GM12872 (cell line): ENCODE results near the gene ARHGEF25.
A peak's percentile ranks its signal among the peaks of the same experiment; 100 is the strongest.

Experiments
- TF ChIP-seq, protein P1 (sequence below): IDR thresholded peaks from 3 replicates; pipeline ENCODE4 v1.5.1; 2011; ENCODE audit warnings: low read depth, mild to moderate bottlenecking, low read length, moderate library complexity; ENCODE audit not compliant: insufficient read depth

Gene ARHGEF25

DNA sequence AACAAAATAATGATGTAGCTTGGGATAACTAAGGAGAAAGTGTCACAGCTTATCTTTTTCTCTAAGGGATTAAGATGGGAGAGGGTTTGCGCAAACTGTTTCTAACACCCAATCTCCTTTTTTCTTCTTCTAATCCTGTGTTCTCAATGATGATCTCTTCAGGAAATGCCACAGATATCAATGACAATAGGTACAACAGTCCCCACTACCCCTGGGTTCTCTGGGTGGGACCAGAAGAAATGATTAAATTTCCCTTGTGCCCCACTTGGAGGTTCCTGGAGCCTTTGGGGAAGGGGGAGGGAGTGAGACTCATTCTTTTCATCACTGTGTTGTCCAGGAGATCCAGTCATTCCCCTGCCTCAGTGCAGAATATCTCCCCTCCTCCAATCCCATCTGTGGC is 28.8 kb upstream of the ARHGEF25 start:
- TF ChIP-seq, protein P1, sequence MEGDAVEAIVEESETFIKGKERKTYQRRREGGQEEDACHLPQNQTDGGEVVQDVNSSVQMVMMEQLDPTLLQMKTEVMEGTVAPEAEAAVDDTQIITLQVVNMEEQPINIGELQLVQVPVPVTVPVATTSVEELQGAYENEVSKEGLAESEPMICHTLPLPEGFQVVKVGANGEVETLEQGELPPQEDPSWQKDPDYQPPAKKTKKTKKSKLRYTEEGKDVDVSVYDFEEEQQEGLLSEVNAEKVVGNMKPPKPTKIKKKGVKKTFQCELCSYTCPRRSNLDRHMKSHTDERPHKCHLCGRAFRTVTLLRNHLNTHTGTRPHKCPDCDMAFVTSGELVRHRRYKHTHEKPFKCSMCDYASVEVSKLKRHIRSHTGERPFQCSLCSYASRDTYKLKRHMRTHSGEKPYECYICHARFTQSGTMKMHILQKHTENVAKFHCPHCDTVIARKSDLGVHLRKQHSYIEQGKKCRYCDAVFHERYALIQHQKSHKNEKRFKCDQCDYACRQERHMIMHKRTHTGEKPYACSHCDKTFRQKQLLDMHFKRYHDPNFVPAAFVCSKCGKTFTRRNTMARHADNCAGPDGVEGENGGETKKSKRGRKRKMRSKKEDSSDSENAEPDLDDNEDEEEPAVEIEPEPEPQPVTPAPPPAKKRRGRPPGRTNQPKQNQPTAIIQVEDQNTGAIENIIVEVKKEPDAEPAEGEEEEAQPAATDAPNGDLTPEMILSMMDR, result no peak

DNA sequence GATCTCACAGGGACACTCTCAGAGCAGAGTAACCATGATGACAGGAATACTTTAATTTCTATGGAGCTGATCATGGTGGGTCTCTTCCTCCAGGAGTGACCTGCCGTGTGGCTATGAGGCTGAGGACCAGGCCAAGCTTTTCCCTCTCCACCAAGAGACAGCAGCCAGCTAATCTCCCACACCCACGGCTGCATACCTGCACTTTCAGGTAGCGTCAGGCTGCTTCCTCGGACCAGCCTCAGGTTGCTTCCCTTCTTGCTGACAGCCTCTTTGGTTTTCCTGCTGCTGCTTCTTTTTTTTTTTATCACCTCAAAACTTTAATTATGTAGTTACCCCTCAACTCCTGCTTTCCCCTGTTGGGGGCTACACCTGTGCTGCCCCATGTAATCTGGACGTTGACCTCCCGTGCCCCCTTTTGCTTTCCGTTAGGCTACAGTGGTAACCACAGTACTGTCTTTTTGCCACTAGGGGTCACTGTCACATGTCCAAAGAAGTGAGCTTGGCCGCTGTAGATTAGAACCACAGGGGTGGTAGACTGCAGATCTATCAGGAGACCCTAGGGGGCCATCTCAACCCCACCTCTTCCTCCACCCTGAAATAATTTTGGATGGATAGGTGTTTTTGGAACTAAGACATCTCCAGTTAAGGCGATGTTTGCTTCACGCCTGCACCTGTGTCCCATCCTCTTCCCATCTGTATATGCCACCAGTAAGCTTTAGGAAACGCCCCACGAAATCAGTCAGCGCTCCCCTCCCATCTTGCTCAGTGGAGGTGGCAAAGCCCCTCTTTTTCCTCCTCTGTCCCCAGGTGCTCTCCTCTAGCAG is 28.0 kb upstream of the ARHGEF25 start:
- TF ChIP-seq, protein P1, result peak; percentile 90

DNA sequence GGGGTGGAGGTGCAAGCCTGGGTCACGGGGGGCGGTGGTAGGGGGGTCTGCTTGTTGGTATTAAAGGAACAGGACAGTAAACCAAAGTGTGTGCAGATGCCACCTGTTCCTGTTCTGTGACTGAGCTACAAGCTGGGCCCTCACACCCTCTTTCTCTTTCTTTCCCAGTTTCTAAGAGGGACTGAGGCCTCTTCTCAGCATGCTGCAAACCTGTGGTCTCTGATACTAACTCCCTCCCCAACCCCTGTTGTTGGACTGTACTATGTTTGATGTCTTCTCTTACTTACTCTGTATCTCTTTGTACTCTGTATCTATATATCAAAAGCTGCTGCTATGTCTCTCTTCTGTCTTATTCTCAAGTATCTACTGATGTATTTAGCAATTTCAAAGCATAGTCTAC is 27.2 kb upstream of the ARHGEF25 start:
- TF ChIP-seq, protein P1, result no peak

- TF ChIP-seq, protein P1, result no peak
Observed at GRCh38 chr12:57584690-57585089, 26.5 kb upstream of the ARHGEF25 start.

DNA sequence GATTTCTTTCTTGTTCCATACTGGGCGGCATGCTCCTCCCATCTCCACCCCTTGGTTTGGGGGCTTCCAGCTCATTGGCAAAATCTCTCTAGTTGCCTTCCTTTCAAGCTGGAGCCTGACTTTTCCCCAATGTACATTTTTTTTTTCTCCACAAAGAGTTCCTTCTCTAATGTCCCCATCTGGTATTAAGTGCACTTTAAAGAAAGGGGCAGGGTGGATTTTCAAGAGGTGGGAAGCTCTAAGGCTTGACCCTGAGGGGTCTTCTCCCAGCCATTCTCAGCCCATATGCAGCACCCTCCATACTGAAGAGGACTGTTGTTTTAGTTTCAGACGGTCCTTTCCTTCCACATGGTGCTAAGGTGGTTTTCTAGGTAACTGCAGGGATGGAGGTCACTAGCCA is 26.1 kb upstream of the ARHGEF25 start:
- TF ChIP-seq, protein P1, result no peak

GRCh38 chr12:57586128-57586527 is 25.1 kb upstream of the ARHGEF25 start:
- TF ChIP-seq, protein P1, result no peak

GRCh38 chr12:57586832-57587429 is 24.3 kb upstream of the ARHGEF25 start:
- TF ChIP-seq, protein P1, result no peak
